ENCODE data around the gene NXN.

NXN gene

GRCh38 chr17:933312-934073 is 46.1 kb downstream of the NXN start:
- 0 out of 2 replicates have a peak overlapping the region, but pooled peaks have one; percentile 2 for H3K4me3 ChIP-seq (ENCODE audit: low read depth, low read length)
- POLR2A ChIA-PET, result interaction anchor here (0.5 to 1.4 kb wide), 2 partner anchors 18 to 81 kb away, joined by 3 to 15 read pairs; no protein-coding TSS in a partner anchor

GRCh38 chr17:930258-930657 is 49.3 kb downstream of the NXN start:
- H3K4me3 ChIP-seq (ENCODE audit: low read depth, low read length), result no peak overlapping the region
- no peak for TF ChIP-seq CTCF (IDR thresholded peaks at IDR 0.05; ENCODE audit: insufficient read depth, low read length, missing control alignments)
- DNase-seq (ENCODE audit: low read depth, low spot score), result no peak
- ChIA-PET CTCF (interaction anchor here (1.0 to 1.5 kb wide), 3 partner anchors 15 to 135 kb away, joined by 4 to 8 read pairs (median 7); no protein-coding TSS in a partner anchor), POLR2A (no interaction called here)

More at GRCh38 chr17:933312-934073, 46.1 kb downstream of the NXN start:
- CTCF ChIA-PET, result interaction anchor here (1.1 kb wide), 1 partner anchor 139 kb away, joined by 3 read pairs; no protein-coding TSS in a partner anchor
- TF ChIP-seq CTCF (IDR thresholded peaks at IDR 0.05; ENCODE audit: insufficient read depth, low read length, missing control alignments), result no peak
- DNase-seq (ENCODE audit: low read depth, low spot score), result peak; percentile 79

GRCh38 chr17:929586-929985 is 50.0 kb downstream of the NXN start:
- ChIA-PET POLR2A (no interaction called here), CTCF (interaction anchor here (1.0 to 1.7 kb wide), 7 partner anchors 8 to 134 kb away, joined by 3 to 8 read pairs (median 4); no protein-coding TSS in a partner anchor)

GRCh38 chr17:927611-928461 is 51.7 kb downstream of the NXN start:
- ChIA-PET CTCF (interaction anchor here (0.7 to 1.7 kb wide), 4 partner anchors 12 to 131 kb away, joined by 3 to 5 read pairs (median 4); no protein-coding TSS in a partner anchor), POLR2A (interaction anchor here (0.5 to 1.6 kb wide), 10 partner anchors 11 to 180 kb away, joined by 3 to 8 read pairs (median 4); no protein-coding TSS in a partner anchor)
- no peak for TF ChIP-seq CTCF (IDR thresholded peaks at IDR 0.05; ENCODE audit: insufficient read depth, low read length, missing control alignments)
- DNase-seq (ENCODE audit: low read depth, low spot score), result peak; percentile 97
- H3K4me3 ChIP-seq (ENCODE audit: low read depth, low read length), result peak overlapping the region; percentile 27

More at GRCh38 chr17:929586-929985, 50.0 kb downstream of the NXN start:
- DNase-seq (ENCODE audit: low read depth, low spot score), result no peak
- H3K4me3 ChIP-seq (ENCODE audit: low read depth, low read length), result no peak overlapping the region
- no peak for TF ChIP-seq CTCF (IDR thresholded peaks at IDR 0.05; ENCODE audit: insufficient read depth, low read length, missing control alignments)

- ChIA-PET CTCF (interaction anchor here (1.2 to 1.4 kb wide), 2 partner anchors 9 to 54 kb away, joined by 3 to 4 read pairs; partner anchors contain the start of gene NXN), POLR2A (interaction anchor here (0.7 kb wide), 1 partner anchor 34 kb away, joined by 3 read pairs; no protein-coding TSS in a partner anchor)
- no peak for DNase-seq (ENCODE audit: low read depth, low spot score)
- TF ChIP-seq CTCF (IDR thresholded peaks at IDR 0.05; ENCODE audit: insufficient read depth, low read length, missing control alignments), result no peak
- H3K4me3 ChIP-seq (ENCODE audit: low read depth, low read length), result no peak overlapping the region
These were observed 53.8 kb downstream of the NXN start for GRCh38 chr17:925817-926216.
